Measurements from ENCODE around the gene LTBP2. TPM values are rescaled to one million over a fixed set of nuclear protein-coding genes. Genes with fewer than 3 reads are reported as not detected.

Gene LTBP2
- polyA plus RNA-seq, 2 of the 4 experiments (the other 2 are of a cell fraction): 4.9 to 14.4 TPM

GRCh38 chr14:74568380-74568649 lies 43.7 kb downstream of the LTBP2 start:
- no peak for TF ChIP-seq ELK1 (IDR thresholded peaks at IDR 0.05; ENCODE audit: low read depth, low read length)
- no peak for TF ChIP-seq EHF (CRISPR knock-in tag; IDR thresholded peaks at IDR 0.05)
- no peak for TF ChIP-seq NFE2L2 (conservative IDR thresholded peaks at IDR 0.05; ENCODE audit: low read length)
- no peak for TF ChIP-seq POLR2A (IDR thresholded peaks at IDR 0.05; ENCODE audit: low read length)
- no peak for TF ChIP-seq MAZ (IDR thresholded peaks at IDR 0.05; ENCODE audit: borderline replicate concordance, low read depth, low read length)
- TF ChIP-seq, protein P1, sequence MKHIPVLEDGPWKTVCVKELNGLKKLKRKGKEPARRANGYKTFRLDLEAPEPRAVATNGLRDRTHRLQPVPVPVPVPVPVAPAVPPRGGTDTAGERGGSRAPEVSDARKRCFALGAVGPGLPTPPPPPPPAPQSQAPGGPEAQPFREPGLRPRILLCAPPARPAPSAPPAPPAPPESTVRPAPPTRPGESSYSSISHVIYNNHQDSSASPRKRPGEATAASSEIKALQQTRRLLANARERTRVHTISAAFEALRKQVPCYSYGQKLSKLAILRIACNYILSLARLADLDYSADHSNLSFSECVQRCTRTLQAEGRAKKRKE (CRISPR knock-in tag; IDR thresholded peaks at IDR 0.05; ENCODE audit: low read depth): no peak
- no peak for TF ChIP-seq EHMT2 (IDR thresholded peaks at IDR 0.05; ENCODE audit: low read depth)
- TF ChIP-seq, protein P2, sequence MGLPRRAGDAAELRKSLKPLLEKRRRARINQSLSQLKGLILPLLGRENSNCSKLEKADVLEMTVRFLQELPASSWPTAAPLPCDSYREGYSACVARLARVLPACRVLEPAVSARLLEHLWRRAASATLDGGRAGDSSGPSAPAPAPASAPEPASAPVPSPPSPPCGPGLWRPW (IDR thresholded peaks at IDR 0.05): no peak
- POLR2A ChIA-PET: no interaction called here
- peak overlapping the region; percentile 86 to 95 for H3K27ac ChIP-seq
- DNase-seq (ENCODE audit: low read depth in 1 of 2, low spot score in 1 of 2) (no peak), FAIRE-seq (no peak), ATAC-seq (no peak)
- CTCF ChIA-PET: interaction anchor here (1.3 to 2.1 kb wide), 5 partner anchors 8 to 64 kb away, joined by 3 to 5 read pairs (median 4); no protein-coding TSS in a partner anchor
- H3K4me2 ChIP-seq: no peak overlapping the region
- no peaks in the 10 kb centered on the region for H3K9me3 ChIP-seq
- no peak overlapping the region for H3K4me3 ChIP-seq
- 78% methylated on average over 3 of the region's 3 CpGs for whole genome bisulfite sequencing (ENCODE audit: missing lambda C conversion rate)
- peaks cover 75% of the 10 kb centered on the region for H3K4me1 ChIP-seq

DNA sequence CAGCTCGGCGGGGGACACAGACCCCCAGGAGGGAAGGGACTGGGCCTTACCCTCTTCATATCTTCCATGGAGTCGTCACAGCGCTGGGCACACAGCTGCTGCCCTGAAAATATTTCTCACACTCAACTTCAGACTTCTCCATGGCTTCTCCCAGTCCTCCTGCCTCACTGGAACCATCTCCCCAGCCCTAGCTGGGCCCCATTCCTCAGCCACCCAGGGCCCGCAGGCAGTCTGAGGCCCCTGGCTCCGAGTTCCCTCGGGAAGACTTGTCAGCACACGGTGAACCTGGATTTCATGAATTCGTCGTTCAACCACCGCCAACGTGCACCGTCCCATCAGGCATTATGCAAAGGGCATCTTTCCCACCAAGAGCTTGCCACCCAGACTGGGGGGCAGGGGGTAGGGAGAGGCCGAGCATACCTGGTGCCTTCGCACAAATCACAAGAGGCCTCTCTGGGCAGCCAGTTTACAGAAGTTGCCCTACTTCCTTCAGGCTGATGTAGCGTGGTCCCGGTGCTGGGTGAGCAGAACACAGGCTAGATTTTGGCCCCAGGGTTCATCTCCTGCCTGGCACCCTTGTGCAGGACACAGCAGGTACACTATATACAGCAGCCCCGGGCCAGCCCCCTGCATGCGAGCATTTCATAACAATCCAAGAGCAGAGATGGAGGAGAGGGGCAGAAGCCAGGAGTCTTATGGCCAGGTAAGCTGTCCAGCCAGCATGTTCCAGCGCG lies 44.2 kb downstream of the LTBP2 start:
- DNase-seq (ENCODE audit: low read depth in 1 of 2, low spot score in 1 of 2) (no peak), ATAC-seq (no peak), FAIRE-seq (no peak)
- POLR2A ChIA-PET: no interaction called here
- Histone ChIP-seq H3K4me3 (no peak overlapping the region), H3K27ac (peak overlapping the region; percentile 86 to 95), H3K9me3 (no peaks in the 10 kb centered on the region), H3K4me2 (peak overlapping the region; percentile 54; the same call in 2 of the 3 replicates), H3K4me1 (peaks cover 75% of the 10 kb centered on the region)
- CTCF ChIA-PET: interaction anchor here (0.9 to 3.6 kb wide), 8 partner anchors 9 to 52 kb away, joined by 3 to 16 read pairs (median 4); partner anchors contain the start of gene LTBP2
- TF ChIP-seq FOSB (CRISPR knock-in tag; IDR thresholded peaks at IDR 0.05) (no peak), HEYL (CRISPR knock-in tag; IDR thresholded peaks at IDR 0.05) (no peak)
- 89% methylated on average over 19 of the region's 21 CpGs for WGBS (ENCODE audit: missing lambda C conversion rate)

GRCh38 chr14:74567219-74567618 lies 44.8 kb downstream of the LTBP2 start:
- peaks cover 75% of the 10 kb centered on the region for H3K4me1 ChIP-seq
- FAIRE-seq: no peak
- peak overlapping the region; percentile 86 to 95 for H3K27ac ChIP-seq
- POLR2A ChIA-PET: no interaction called here
- CTCF ChIA-PET: interaction anchor here (0.8 to 3.6 kb wide), 10 partner anchors 9 to 53 kb away, joined by 3 to 16 read pairs (median 4); partner anchors contain the start of gene LTBP2
- WGBS (ENCODE audit: missing lambda C conversion rate): 50% methylated on average over 7 of the region's 9 CpGs
- no peak for ATAC-seq
- peak overlapping the region; percentile 54 for H3K4me2 ChIP-seq
- no peak overlapping the region for H3K4me3 ChIP-seq
- no peak for DNase-seq (ENCODE audit: low read depth in 1 of 2, low spot score in 1 of 2)
- no peak for TF ChIP-seq REST (IDR thresholded peaks at IDR 0.05)
- no peak for TF ChIP-seq ELK1 (IDR thresholded peaks at IDR 0.05; ENCODE audit: low read depth, low read length)
- TF ChIP-seq NPAS2 (CRISPR knock-in tag; IDR thresholded peaks at IDR 0.05; ENCODE audit: borderline replicate concordance): no peak
- TF ChIP-seq ZSCAN20 (CRISPR knock-in tag; IDR thresholded peaks at IDR 0.05): no peak
- TF ChIP-seq HEYL (CRISPR knock-in tag; IDR thresholded peaks at IDR 0.05): no peak
- no peak for TF ChIP-seq EHMT2 (IDR thresholded peaks at IDR 0.05; ENCODE audit: low read depth)
- no peaks in the 10 kb centered on the region for H3K9me3 ChIP-seq
